Right atrium auricular region (tissue), 2 donors: ENCODE data around the gene SPRYD3. TPM values are rescaled to one million over a fixed set of nuclear protein-coding genes. Genes with fewer than 3 reads are reported as not detected.
"Not testable (repeated sequence)": the region's sequence is repeated elsewhere in the genome, so short reads cannot be mapped to it uniquely, and the experiment has no call there.

Experiments used
- DNase-seq: peaks from one replicate; pipeline ENCODE4 v3.0.0-alpha.2; 2019; ENCODE audit warnings: low spot score
- H3K27ac ChIP-seq, 2 donors: fragments of 200-600 bp; sonication (generic); 1 replicate in 1 of 2; 2 replicates in 1 of 2; pipeline ENCODE4 v1.5.1; 2016 to 2019
- H3K27me3 ChIP-seq, 2 donors: fragments of 200-600 bp; sonication (generic); one replicate each; pipeline versions ENCODE4 v1.5.1 to v1.6.0; 2017 to 2019
- H3K36me3 ChIP-seq: fragments of 200-600 bp; sonication (generic); one replicate; pipeline ENCODE4 v1.5.1; 2016
- H3K4me1 ChIP-seq, 2 donors: fragments of 200-600 bp; sonication (generic); one replicate each; pipeline versions ENCODE4 v1.5.1 to v1.6.0; 2017 to 2019
- H3K4me3 ChIP-seq, 2 donors: fragments of 200-600 bp; sonication (generic); 1 replicate in 1 of 2; 2 replicates in 1 of 2; pipeline ENCODE4 v1.5.1; 2017 to 2019; ENCODE audit warnings: mild to moderate bottlenecking in 1 of 2, moderate library complexity in 1 of 2
- H3K9me3 ChIP-seq, 2 donors: fragments of 200-600 bp; sonication (generic); one replicate each; pipeline ENCODE4 v1.5.1; 2019
- total RNA-seq, 2 donors: library from RNA; depleted of rRNA; stranded (reverse); fragments of >200 nt; gene quantifications; one replicate each; pipeline ENCODE4 v1.1.0, GENCODE V29; 2016
- TF ChIP-seq, protein P1 (sequence below), 2 donors: fragments of 200-600 bp; sonication (generic); IDR thresholded peaks; one replicate each; pipeline ENCODE4 v1.5.1; 2019; ENCODE audit warnings: antibody characterized with exemption in 2 of 2

Gene SPRYD3
- total RNA-seq, 2 donors from 2014 or later, result 33.5 to 64.5 TPM

DNA sequence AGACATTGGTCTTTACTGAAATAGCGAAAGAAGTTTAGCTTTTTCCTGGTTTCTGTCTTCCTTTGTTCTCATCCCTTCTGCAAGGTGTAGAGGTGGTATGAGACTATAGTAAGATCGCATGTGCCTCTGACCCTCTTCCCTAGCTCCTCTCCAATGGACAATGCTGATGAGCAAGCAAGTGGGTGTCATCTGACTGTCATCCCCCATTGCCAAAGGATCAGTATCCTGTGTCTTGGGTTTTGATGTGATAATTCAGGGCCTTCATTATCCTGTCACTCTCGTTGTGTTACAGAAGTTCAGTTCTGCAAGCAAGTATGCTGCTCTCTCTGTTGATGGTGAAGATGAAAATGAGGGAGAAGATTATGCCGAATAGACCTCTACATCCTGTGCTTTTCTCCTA, 39.3 kb downstream of the SPRYD3 start:
- Histone ChIP-seq H3K4me1 (peaks cover 0 to 28% of the 10 kb centered on the region in 2 donors), H3K36me3 (peaks cover 59% of the 10 kb centered on the region), H3K27me3 (no peaks in the 10 kb centered on the region), H3K27ac (peak overlapping the region in 1 of 2 donors; percentile 59), H3K4me3 (no peak overlapping the region), H3K9me3 (no peaks in the 10 kb centered on the region)
- DNase-seq, result no peak
- TF ChIP-seq, protein P1, sequence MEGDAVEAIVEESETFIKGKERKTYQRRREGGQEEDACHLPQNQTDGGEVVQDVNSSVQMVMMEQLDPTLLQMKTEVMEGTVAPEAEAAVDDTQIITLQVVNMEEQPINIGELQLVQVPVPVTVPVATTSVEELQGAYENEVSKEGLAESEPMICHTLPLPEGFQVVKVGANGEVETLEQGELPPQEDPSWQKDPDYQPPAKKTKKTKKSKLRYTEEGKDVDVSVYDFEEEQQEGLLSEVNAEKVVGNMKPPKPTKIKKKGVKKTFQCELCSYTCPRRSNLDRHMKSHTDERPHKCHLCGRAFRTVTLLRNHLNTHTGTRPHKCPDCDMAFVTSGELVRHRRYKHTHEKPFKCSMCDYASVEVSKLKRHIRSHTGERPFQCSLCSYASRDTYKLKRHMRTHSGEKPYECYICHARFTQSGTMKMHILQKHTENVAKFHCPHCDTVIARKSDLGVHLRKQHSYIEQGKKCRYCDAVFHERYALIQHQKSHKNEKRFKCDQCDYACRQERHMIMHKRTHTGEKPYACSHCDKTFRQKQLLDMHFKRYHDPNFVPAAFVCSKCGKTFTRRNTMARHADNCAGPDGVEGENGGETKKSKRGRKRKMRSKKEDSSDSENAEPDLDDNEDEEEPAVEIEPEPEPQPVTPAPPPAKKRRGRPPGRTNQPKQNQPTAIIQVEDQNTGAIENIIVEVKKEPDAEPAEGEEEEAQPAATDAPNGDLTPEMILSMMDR (IDR thresholded peaks at IDR 0.05), result no peak

DNA sequence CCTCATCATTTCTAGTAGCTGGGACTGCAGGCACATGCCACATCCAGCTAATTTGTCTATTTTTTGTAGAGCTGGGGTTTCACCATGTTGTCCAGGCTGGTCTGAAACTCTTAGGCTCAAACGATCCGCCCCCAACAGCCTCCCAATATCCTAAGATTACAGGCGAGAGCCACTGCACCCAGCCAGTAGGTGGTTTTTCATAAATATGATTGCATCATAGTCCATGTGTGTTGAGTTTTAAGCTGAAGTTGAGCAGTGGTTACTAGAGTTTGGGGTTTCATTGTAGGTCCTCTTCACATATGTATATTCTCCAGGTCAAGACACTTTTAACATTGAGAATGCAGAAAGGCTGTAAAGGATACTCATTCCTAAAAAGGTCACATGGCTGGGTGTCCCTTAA, 42.4 kb downstream of the SPRYD3 start:
- H3K9me3 ChIP-seq, result no peaks in the 10 kb centered on the region
- no peak overlapping the region for H3K27ac ChIP-seq
- peaks cover 88% of the 10 kb centered on the region for H3K36me3 ChIP-seq
- DNase-seq, result no peak
- TF ChIP-seq, protein P1 (IDR thresholded peaks at IDR 0.05), result no peak
- peaks cover 0 to 12% of the 10 kb centered on the region in 2 donors for H3K4me1 ChIP-seq
- no peaks in the 10 kb centered on the region for H3K27me3 ChIP-seq
- H3K4me3 ChIP-seq, result no peak overlapping the region

DNA sequence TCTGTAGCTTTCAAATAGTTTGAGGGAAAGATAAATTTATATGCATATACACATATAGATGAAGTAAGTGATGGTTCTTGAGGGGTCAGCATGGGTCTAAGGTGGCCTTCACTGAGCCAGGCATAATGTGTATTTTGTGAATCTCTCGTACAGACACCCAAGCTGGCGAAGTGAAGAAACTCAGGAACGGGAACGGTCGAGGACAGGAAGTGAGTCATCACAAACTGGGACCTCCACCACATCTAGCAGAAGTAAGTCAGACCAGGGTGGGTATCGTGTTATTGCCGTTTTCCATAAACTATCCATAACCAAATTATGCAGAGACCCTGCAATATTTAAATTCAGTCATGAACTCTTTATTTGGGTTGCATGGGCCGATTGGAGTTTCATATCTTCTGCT, 44.7 kb downstream of the SPRYD3 start:
- Histone ChIP-seq H3K36me3 (peaks cover 94% of the 10 kb centered on the region), H3K9me3 (no peaks in the 10 kb centered on the region), H3K4me3 (no peak overlapping the region), H3K4me1 (peaks cover 0 to 12% of the 10 kb centered on the region in 2 donors), H3K27ac (no peak overlapping the region), H3K27me3 (no peaks in the 10 kb centered on the region)
- DNase-seq, result no peak
- TF ChIP-seq, protein P1 (IDR thresholded peaks at IDR 0.05), result no peak

DNA sequence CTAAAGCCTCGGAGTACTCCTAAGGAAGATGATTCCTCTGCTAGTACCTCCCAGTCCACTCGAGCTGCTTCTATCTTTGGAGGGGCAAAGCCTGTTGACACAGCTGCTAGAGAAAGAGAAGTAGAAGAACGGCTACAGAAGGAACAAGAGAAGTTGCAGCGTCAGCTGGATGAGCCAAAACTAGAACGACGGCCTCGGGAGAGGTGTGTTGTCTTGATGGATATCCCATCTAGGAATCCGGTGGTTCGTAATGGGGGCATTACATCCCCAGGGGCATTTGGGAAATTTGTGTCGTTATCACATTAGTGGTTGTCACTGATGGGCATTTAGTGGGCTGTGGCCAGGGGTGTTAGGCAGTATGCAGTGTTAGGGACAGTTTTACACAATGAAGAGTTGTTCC, 45.4 kb downstream of the SPRYD3 start:
- not testable (repeated sequence) for H3K4me3 ChIP-seq, H3K9me3 ChIP-seq, H3K4me1 ChIP-seq, H3K27ac ChIP-seq, H3K27me3 ChIP-seq, DNase-seq
- H3K36me3 ChIP-seq, result peaks cover 94% of the 10 kb centered on the region

DNA sequence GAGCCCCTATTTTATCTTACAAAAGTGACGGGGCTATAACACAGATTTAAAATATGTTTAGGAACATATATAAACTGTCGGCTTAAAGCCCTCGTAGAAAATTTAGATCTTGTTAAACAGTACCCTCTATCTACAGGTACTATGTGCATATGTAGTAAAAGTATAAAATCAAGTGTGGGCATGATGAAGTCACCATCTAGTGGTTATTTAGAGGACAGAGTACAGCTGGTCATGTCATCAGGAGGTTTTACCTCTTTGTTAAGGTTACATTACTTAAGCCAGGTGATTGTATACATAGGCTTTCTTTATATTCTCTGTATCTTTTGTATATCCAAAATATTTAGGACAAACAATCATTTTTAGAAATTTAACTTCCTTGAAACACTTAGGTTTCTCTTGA, 47.6 kb downstream of the SPRYD3 start:
- DNase-seq, result no peak
- no peak overlapping the region for H3K4me3 ChIP-seq
- peaks cover 94% of the 10 kb centered on the region for H3K36me3 ChIP-seq
- H3K4me1 ChIP-seq, result no peaks in the 10 kb centered on the region
- H3K27me3 ChIP-seq, result no peaks in the 10 kb centered on the region
- TF ChIP-seq, protein P1 (IDR thresholded peaks at IDR 0.05), result no peak
- H3K9me3 ChIP-seq, result no peaks in the 10 kb centered on the region
- H3K27ac ChIP-seq, result no peak overlapping the region

DNA sequence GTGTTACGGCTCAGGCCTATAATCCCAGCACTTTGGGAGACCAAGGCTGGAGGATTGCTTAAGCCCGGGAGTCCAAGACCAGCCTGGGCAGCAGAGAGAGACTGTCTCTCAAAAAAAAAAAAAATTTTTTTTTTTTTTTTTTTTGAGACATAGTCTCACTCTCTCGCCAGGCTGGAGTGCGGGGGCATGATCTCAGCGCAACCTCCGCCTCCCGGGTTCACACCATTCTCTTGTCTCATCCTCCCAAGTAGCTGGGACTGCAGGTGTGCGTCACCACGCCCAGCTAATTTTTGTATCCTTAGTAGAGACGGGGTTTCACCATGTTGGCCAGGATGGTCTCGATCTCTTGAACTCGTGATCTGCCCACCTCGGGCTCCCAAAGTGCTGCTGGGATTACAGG, 52.2 kb downstream of the SPRYD3 start:
- H3K27ac ChIP-seq, H3K9me3 ChIP-seq, DNase-seq, H3K27me3 ChIP-seq, H3K4me3 ChIP-seq, H3K4me1 ChIP-seq: not testable (repeated sequence)
- H3K36me3 ChIP-seq, result peaks cover 95% of the 10 kb centered on the region

DNA sequence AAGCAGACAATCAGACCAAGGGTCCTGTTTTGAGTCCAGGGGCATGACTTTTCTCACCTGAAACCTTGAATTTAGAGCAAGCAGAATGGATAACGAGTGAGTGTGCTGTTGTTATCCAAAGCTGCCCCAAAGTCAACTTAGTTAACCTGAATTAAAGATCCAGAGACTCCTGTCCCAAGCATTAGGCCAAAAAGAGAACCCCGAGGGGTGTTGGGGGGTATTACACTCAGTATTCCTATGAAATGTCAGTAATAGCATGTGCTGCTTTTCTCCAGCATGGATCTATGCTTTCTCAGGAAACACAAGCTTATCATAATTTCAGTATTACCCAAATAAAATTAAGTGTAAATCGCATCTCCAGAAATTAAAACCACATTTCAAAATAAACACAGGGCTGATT, 53.9 kb downstream of the SPRYD3 start:
- Histone ChIP-seq H3K36me3 (peaks cover 95% of the 10 kb centered on the region), H3K27ac (no peak overlapping the region), H3K9me3 (no peaks in the 10 kb centered on the region), H3K4me1 (no peaks in the 10 kb centered on the region), H3K27me3 (no peaks in the 10 kb centered on the region), H3K4me3 (no peak overlapping the region)
- DNase-seq, result no peak
- TF ChIP-seq, protein P1 (IDR thresholded peaks at IDR 0.05), result no peak
